Measurements from ENCODE around the gene ZNF480. TPM values are rescaled to one million over a fixed set of nuclear protein-coding genes. Genes with fewer than 3 reads are reported as not detected.

ZNF480 gene
- polyA plus RNA-seq, 2 of the 4 experiments (the other 2 are of a cell fraction), result 14.1 to 63.6 TPM

DNA sequence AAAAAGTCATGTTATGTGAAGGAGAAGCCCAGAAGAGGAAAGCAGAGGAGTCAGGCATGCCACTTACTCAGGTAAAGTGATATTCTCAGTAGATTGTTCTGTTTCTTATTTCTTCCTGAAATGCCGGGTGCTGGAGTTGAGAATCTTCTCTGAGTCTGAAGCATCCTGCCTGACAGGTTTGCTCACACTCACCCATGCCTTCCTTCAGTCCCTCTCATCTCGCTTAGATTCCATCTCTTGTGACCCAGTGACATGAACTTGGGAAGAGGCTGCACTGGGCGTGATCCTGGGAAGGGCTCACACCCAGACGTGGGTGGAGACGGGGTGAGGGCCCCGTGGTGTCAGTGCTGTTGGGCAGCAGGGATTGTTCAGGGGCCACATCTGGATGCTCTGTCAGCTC is 19.5 kb upstream of the ZNF480 start:
- Histone ChIP-seq H3K27ac (no peak overlapping the region), H3K4me3 (no peak overlapping the region), H3K9me3 (peaks cover 98% of the 10 kb centered on the region), H3K4me1 (no peaks in the 10 kb centered on the region), H3K4me2 (no peak overlapping the region)
- CTCF ChIA-PET, result interaction anchor here (0.7 kb wide), 1 partner anchor 14 kb away, joined by 3 read pairs; no protein-coding TSS in a partner anchor
- ATAC-seq (no peak), DNase-seq (ENCODE audit: low read depth in 1 of 2, low spot score in 1 of 2) (no peak), FAIRE-seq (no peak)
- POLR2A ChIA-PET, result no interaction called here
- TF ChIP-seq JUN (IDR thresholded peaks at IDR 0.05), result no peak
- TF ChIP-seq, protein P1, sequence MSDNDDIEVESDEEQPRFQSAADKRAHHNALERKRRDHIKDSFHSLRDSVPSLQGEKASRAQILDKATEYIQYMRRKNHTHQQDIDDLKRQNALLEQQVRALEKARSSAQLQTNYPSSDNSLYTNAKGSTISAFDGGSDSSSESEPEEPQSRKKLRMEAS (IDR thresholded peaks at IDR 0.05), result no peak
- no peak for TF ChIP-seq TFCP2L1 (CRISPR knock-in tag; IDR thresholded peaks at IDR 0.05)
- TF ChIP-seq KDM1A (IDR thresholded peaks at IDR 0.05; ENCODE audit: low read depth), result no peak
- no peak for TF ChIP-seq CBX8 (IDR thresholded peaks at IDR 0.05)
- TF ChIP-seq ZC3H11A (IDR thresholded peaks at IDR 0.05), result no peak
- TF ChIP-seq SMC3 (IDR thresholded peaks at IDR 0.05), result no peak
- TF ChIP-seq RARB (CRISPR knock-in tag; IDR thresholded peaks at IDR 0.05), result no peak
- TF ChIP-seq RFX5 (IDR thresholded peaks at IDR 0.05), result no peak
- TF ChIP-seq SREBF2 (IDR thresholded peaks at IDR 0.05), result no peak
- no peak for TF ChIP-seq HDAC2 (IDR thresholded peaks at IDR 0.05)
- no peak for TF ChIP-seq RNF2 (IDR thresholded peaks at IDR 0.05; ENCODE audit: borderline replicate concordance, low read depth)
- no peak for TF ChIP-seq EHMT2 (IDR thresholded peaks at IDR 0.05; ENCODE audit: low read depth)
- no peak for TF ChIP-seq MAFK (IDR thresholded peaks at IDR 0.05; ENCODE audit: partially characterized antibody)
- 90% methylated on average over 6 of the region's 6 CpGs for WGBS (ENCODE audit: missing lambda C conversion rate)

DNA sequence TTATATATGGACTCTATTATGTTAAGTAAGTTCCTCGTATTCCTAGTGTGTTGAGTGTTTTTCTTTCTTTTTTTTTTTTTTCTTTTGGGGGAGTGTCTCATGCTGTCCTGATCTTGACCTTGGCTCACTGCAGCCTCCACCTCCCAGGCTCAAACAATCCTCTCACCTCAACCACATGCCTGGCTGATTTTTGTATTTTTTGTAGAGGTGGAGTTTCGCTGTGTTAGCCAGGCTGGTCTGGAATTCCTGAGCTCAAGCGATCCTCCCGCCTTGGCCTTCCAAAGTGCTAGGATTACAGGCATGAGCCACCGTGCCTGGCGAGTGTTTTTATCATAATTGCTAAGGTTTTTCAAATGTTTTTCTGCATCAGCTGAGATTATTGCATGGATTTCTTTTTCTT is 10.7 kb upstream of the ZNF480 start:
- Histone ChIP-seq H3K4me3 (no peak overlapping the region), H3K4me1 (no peaks in the 10 kb centered on the region), H3K4me2 (no peak overlapping the region), H3K27ac (no peak overlapping the region), H3K9me3 (peaks cover 100% of the 10 kb centered on the region)
- no peak for FAIRE-seq
- CTCF ChIA-PET, result interaction anchor here (0.9 kb wide), 1 partner anchor 15 kb away, joined by 3 read pairs; no protein-coding TSS in a partner anchor
- TF ChIP-seq NR3C1 (IDR thresholded peaks at IDR 0.05) (no peak), CBX8 (IDR thresholded peaks at IDR 0.05) (no peak), PHF8 (IDR thresholded peaks at IDR 0.05; ENCODE audit: borderline replicate concordance, low read depth) (no peak), MYC (IDR thresholded peaks at IDR 0.05; ENCODE audit: borderline replicate concordance, low read length) (no peak), CHD2 (IDR thresholded peaks at IDR 0.05; ENCODE audit: low read length, partially characterized antibody) (no peak), EHMT2 (IDR thresholded peaks at IDR 0.05; ENCODE audit: low read depth) (no peak), ZSCAN20 (CRISPR knock-in tag; IDR thresholded peaks at IDR 0.05) (no peak), RNF2 (IDR thresholded peaks at IDR 0.05; ENCODE audit: borderline replicate concordance, low read depth) (no peak), RFX5 (IDR thresholded peaks at IDR 0.05) (no peak), MAFK (IDR thresholded peaks at IDR 0.05; ENCODE audit: partially characterized antibody) (no peak)
- TF ChIP-seq, protein P2, sequence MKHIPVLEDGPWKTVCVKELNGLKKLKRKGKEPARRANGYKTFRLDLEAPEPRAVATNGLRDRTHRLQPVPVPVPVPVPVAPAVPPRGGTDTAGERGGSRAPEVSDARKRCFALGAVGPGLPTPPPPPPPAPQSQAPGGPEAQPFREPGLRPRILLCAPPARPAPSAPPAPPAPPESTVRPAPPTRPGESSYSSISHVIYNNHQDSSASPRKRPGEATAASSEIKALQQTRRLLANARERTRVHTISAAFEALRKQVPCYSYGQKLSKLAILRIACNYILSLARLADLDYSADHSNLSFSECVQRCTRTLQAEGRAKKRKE (CRISPR knock-in tag; IDR thresholded peaks at IDR 0.05; ENCODE audit: low read depth), result no peak
- TF ChIP-seq, protein P3, sequence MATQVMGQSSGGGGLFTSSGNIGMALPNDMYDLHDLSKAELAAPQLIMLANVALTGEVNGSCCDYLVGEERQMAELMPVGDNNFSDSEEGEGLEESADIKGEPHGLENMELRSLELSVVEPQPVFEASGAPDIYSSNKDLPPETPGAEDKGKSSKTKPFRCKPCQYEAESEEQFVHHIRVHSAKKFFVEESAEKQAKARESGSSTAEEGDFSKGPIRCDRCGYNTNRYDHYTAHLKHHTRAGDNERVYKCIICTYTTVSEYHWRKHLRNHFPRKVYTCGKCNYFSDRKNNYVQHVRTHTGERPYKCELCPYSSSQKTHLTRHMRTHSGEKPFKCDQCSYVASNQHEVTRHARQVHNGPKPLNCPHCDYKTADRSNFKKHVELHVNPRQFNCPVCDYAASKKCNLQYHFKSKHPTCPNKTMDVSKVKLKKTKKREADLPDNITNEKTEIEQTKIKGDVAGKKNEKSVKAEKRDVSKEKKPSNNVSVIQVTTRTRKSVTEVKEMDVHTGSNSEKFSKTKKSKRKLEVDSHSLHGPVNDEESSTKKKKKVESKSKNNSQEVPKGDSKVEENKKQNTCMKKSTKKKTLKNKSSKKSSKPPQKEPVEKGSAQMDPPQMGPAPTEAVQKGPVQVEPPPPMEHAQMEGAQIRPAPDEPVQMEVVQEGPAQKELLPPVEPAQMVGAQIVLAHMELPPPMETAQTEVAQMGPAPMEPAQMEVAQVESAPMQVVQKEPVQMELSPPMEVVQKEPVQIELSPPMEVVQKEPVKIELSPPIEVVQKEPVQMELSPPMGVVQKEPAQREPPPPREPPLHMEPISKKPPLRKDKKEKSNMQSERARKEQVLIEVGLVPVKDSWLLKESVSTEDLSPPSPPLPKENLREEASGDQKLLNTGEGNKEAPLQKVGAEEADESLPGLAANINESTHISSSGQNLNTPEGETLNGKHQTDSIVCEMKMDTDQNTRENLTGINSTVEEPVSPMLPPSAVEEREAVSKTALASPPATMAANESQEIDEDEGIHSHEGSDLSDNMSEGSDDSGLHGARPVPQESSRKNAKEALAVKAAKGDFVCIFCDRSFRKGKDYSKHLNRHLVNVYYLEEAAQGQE (IDR thresholded peaks at IDR 0.05), result no peak
- TF ChIP-seq, protein P4, sequence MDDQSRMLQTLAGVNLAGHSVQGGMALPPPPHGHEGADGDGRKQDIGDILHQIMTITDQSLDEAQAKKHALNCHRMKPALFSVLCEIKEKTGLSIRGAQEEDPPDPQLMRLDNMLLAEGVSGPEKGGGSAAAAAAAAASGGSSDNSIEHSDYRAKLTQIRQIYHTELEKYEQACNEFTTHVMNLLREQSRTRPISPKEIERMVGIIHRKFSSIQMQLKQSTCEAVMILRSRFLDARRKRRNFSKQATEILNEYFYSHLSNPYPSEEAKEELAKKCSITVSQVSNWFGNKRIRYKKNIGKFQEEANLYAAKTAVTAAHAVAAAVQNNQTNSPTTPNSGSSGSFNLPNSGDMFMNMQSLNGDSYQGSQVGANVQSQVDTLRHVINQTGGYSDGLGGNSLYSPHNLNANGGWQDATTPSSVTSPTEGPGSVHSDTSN (IDR thresholded peaks at IDR 0.05), result no peak
- DNase-seq (ENCODE audit: low read depth in 1 of 2, low spot score in 1 of 2), result no peak
- ATAC-seq, result no peak
- POLR2A ChIA-PET, result no interaction called here
- WGBS (ENCODE audit: missing lambda C conversion rate), result 97% methylated on average over 6 of the region's 6 CpGs
